Measurements from ENCODE around the gene GNB1L. TPM values are rescaled to one million over a fixed set of nuclear protein-coding genes. Genes with fewer than 3 reads are reported as not detected.

GNB1L gene
- total and polyA plus RNA-seq, 9 of the 15 experiments (the other 6 are each of a cell fraction or from before 2014, with no cell fraction given): 0.56 to 50.5 (median 10.2) TPM

DNA sequence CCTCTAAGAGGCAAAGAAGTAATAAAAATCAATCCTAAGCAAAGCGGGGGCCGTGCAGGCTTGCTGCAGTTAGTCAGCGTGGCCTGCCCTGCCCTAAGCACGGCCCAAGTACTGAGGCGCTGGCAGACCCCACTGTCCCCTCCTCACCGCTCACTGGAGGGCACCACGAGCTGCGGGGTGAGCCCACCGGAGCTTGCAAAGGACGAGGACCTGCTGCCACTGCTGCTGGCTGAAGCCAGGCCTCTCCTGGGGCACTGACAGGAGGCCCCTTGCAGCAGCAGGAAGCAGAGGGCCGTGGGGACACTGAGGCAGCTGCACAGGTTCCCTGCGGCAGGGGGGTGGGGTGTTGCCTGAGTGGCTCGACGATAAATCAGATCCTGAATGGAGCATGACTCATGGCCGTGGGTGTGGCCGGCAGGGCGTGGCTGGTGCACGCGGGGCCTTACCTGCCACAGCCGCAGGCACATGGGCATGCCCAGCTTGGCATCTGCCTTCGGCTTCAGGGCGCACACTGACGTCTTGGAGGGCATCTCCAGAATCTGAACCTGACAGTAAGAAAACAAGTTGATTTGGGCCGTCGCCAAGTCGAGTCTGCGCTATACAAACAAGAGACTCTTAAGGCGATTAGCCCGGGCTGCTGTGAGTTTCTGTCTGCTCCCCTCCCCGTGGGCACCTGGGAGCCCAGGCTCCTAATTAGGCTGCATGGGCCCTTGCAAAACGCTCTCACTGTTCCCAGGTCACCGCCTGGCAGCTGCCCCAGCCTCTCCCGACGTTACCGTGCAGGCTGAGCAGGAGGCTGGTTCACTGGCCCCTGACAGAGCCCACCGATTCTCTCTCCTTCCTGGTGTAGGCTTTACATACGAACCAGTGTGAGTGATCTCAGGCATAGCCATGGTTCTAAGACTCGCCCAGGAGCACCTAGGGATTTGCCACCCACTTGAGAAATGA lies 48.2 kb downstream of the GNB1L start (continued):
- TF ChIP-seq, protein P1, sequence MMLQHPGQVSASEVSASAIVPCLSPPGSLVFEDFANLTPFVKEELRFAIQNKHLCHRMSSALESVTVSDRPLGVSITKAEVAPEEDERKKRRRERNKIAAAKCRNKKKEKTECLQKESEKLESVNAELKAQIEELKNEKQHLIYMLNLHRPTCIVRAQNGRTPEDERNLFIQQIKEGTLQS (IDR thresholded peaks at IDR 0.05): peak; percentile 99
- TF ChIP-seq, protein P1 (CRISPR knock-in tag; conservative IDR thresholded peaks at IDR 0.05): peak; percentile 99
- TF ChIP-seq BMI1 (IDR thresholded peaks at IDR 0.05; ENCODE audit: low read length) (no peak), KLF13 (tag; IDR thresholded peaks at IDR 0.05; ENCODE audit: borderline replicate concordance, low read depth) (peak; percentile 99), NFE2 (IDR thresholded peaks at IDR 0.05; ENCODE audit: low read depth) (peak; percentile 78; the same call in 1 of the 2 replicates), CREB5 (CRISPR knock-in tag; IDR thresholded peaks at IDR 0.05) (no peak), FOXM1 (IDR thresholded peaks at IDR 0.05; ENCODE audit: low read depth) (no peak), FOXM1 (CRISPR knock-in tag; IDR thresholded peaks at IDR 0.05; ENCODE audit: low read depth) (no peak), HDAC1 (IDR thresholded peaks at IDR 0.05) (peak in 1 of 2 experiments; percentile 99; a peak in 2 of 4 replicates), BCOR (IDR thresholded peaks at IDR 0.05) (peak; percentile 91), HDAC2 (IDR thresholded peaks at IDR 0.05) (peak; percentile 98), ZNF134 (CRISPR knock-in tag; conservative IDR thresholded peaks at IDR 0.05) (no peak)
- TF ChIP-seq, protein P2, sequence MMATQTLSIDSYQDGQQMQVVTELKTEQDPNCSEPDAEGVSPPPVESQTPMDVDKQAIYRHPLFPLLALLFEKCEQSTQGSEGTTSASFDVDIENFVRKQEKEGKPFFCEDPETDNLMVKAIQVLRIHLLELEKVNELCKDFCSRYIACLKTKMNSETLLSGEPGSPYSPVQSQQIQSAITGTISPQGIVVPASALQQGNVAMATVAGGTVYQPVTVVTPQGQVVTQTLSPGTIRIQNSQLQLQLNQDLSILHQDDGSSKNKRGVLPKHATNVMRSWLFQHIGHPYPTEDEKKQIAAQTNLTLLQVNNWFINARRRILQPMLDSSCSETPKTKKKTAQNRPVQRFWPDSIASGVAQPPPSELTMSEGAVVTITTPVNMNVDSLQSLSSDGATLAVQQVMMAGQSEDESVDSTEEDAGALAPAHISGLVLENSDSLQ (IDR thresholded peaks at IDR 0.05): peak; percentile 97
- TF ChIP-seq, protein P3, sequence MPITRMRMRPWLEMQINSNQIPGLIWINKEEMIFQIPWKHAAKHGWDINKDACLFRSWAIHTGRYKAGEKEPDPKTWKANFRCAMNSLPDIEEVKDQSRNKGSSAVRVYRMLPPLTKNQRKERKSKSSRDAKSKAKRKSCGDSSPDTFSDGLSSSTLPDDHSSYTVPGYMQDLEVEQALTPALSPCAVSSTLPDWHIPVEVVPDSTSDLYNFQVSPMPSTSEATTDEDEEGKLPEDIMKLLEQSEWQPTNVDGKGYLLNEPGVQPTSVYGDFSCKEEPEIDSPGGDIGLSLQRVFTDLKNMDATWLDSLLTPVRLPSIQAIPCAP (CRISPR knock-in tag; IDR thresholded peaks at IDR 0.05; ENCODE audit: borderline replicate concordance): no peak
- TF ChIP-seq, protein P4, sequence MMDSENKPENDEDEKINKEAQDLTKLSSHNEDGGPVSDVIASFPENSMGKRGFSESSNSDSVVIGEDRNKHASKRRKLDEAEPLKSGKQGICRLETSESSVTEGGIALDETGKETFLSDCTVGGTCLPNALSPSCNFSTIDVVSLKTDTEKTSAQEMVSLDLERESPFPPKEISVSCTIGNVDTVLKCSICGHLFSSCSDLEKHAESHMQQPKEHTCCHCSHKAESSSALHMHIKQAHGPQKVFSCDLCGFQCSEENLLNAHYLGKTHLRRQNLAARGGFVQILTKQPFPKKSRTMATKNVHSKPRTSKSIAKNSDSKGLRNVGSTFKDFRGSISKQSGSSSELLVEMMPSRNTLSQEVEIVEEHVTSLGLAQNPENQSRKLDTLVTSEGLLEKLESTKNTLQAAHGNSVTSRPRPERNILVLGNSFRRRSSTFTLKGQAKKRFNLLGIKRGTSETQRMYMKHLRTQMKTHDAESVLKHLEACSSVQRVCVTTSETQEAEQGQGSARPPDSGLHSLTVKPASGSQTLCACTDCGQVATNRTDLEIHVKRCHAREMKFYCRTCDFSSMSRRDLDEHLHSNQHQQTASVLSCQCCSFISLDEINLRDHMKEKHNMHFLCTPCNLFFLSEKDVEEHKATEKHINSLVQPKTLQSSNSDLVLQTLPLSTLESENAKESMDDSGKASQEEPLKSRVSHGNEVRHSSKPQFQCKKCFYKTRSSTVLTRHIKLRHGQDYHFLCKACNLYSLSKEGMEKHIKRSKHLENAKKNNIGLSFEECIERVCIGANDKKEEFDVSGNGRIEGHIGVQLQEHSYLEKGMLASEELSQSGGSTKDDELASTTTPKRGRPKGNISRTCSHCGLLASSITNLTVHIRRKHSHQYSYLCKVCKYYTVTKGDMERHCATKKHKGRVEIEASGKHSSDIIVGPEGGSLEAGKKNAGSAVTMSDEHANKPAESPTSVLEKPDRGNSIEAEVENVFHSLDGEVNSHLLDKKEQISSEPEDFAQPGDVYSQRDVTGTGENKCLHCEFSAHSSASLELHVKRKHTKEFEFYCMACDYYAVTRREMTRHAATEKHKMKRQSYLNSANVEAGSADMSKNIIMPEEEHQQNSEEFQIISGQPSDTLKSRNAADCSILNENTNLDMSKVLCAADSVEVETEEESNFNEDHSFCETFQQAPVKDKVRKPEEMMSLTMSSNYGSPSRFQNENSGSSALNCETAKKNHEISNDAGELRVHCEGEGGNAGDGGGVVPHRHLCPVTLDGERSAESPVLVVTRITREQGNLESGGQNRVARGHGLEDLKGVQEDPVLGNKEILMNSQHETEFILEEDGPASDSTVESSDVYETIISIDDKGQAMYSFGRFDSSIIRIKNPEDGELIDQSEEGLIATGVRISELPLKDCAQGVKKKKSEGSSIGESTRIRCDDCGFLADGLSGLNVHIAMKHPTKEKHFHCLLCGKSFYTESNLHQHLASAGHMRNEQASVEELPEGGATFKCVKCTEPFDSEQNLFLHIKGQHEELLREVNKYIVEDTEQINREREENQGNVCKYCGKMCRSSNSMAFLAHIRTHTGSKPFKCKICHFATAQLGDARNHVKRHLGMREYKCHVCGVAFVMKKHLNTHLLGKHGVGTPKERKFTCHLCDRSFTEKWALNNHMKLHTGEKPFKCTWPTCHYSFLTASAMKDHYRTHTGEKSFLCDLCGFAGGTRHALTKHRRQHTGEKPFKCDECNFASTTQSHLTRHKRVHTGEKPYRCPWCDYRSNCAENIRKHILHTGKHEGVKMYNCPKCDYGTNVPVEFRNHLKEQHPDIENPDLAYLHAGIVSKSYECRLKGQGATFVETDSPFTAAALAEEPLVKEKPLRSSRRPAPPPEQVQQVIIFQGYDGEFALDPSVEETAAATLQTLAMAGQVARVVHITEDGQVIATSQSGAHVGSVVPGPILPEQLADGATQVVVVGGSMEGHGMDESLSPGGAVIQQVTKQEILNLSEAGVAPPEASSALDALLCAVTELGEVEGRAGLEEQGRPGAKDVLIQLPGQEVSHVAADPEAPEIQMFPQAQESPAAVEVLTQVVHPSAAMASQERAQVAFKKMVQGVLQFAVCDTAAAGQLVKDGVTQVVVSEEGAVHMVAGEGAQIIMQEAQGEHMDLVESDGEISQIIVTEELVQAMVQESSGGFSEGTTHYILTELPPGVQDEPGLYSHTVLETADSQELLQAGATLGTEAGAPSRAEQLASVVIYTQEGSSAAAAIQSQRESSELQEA (IDR thresholded peaks at IDR 0.05; ENCODE audit: low read depth): no peak
